ENCODE data around the gene SPECC1.

Gene SPECC1

GRCh38 chr17:20123209-20123608 is 114.0 kb downstream of the SPECC1 start:
- Mint-ChIP-seq H3K4me3 (no peak overlapping the region), H3K27ac (no peak overlapping the region), H3K4me1 (peaks cover 5% of the 10 kb centered on the region), H3K9me3 (no peaks in the 10 kb centered on the region), H3K27me3 (ENCODE audit: low read depth, poor library complexity) (peaks cover 28% of the 10 kb centered on the region), H3K36me3 (ENCODE audit: low read depth) (no peaks in the 10 kb centered on the region)
- DNase-seq = no peak
- TF ChIP-seq CTCF (IDR thresholded peaks at IDR 0.05) = no peak

GRCh38 chr17:20125724-20126123 is 116.6 kb downstream of the SPECC1 start:
- TF ChIP-seq CTCF (IDR thresholded peaks at IDR 0.05) = no peak
- Mint-ChIP-seq H3K9me3 (peaks cover 7% of the 10 kb centered on the region), H3K4me1 (peaks cover 5% of the 10 kb centered on the region), H3K27ac (no peak overlapping the region), H3K27me3 (ENCODE audit: low read depth, poor library complexity) (peaks cover 24% of the 10 kb centered on the region), H3K4me3 (no peak overlapping the region), H3K36me3 (ENCODE audit: low read depth) (no peaks in the 10 kb centered on the region)
- DNase-seq = no peak

GRCh38 chr17:20127360-20128035 is 118.3 kb downstream of the SPECC1 start:
- Mint-ChIP-seq H3K4me1 (no peaks in the 10 kb centered on the region), H3K36me3 (ENCODE audit: low read depth) (no peaks in the 10 kb centered on the region), H3K27ac (no peak overlapping the region), H3K27me3 (ENCODE audit: low read depth, poor library complexity) (peaks cover 20% of the 10 kb centered on the region), H3K4me3 (no peak overlapping the region), H3K9me3 (peaks cover 21% of the 10 kb centered on the region)
- TF ChIP-seq CTCF (IDR thresholded peaks at IDR 0.05) = no peak
- no peak for DNase-seq

- H3K36me3 Mint-ChIP-seq (ENCODE audit: low read depth) = no peaks in the 10 kb centered on the region
- no peaks in the 10 kb centered on the region for H3K4me1 Mint-ChIP-seq
- H3K27ac Mint-ChIP-seq = no peak overlapping the region
- TF ChIP-seq CTCF (IDR thresholded peaks at IDR 0.05) = no peak
- no peak overlapping the region for H3K4me3 Mint-ChIP-seq
- H3K27me3 Mint-ChIP-seq (ENCODE audit: low read depth, poor library complexity) = peaks cover 20% of the 10 kb centered on the region
- DNase-seq = no peak
- peaks cover 21% of the 10 kb centered on the region for H3K9me3 Mint-ChIP-seq
Measured at GRCh38 chr17:20128036-20128667, 119.0 kb downstream of the SPECC1 start.

GRCh38 chr17:20133517-20133916 is 124.4 kb downstream of the SPECC1 start:
- TF ChIP-seq CTCF (IDR thresholded peaks at IDR 0.05) = no peak

More at GRCh38 chr17:20133517-20133916, 124.4 kb downstream of the SPECC1 start:
- Mint-ChIP-seq H3K4me3 (no peak overlapping the region), H3K36me3 (ENCODE audit: low read depth) (no peaks in the 10 kb centered on the region), H3K27me3 (ENCODE audit: low read depth, poor library complexity) (peaks cover 9% of the 10 kb centered on the region), H3K27ac (no peak overlapping the region), H3K9me3 (peaks cover 21% of the 10 kb centered on the region), H3K4me1 (no peaks in the 10 kb centered on the region)
- DNase-seq = no peak

All from nephron progenitor cell (in vitro differentiated cells).